ENCODE measurements around the gene ZFHX3. TPM values are rescaled to one million over a fixed set of nuclear protein-coding genes. Genes with fewer than 3 reads are reported as not detected.

Gene ZFHX3
- total and polyA plus RNA-seq, 10 donors = 0.47 to 18.5 (median 11.1) TPM

DNA sequence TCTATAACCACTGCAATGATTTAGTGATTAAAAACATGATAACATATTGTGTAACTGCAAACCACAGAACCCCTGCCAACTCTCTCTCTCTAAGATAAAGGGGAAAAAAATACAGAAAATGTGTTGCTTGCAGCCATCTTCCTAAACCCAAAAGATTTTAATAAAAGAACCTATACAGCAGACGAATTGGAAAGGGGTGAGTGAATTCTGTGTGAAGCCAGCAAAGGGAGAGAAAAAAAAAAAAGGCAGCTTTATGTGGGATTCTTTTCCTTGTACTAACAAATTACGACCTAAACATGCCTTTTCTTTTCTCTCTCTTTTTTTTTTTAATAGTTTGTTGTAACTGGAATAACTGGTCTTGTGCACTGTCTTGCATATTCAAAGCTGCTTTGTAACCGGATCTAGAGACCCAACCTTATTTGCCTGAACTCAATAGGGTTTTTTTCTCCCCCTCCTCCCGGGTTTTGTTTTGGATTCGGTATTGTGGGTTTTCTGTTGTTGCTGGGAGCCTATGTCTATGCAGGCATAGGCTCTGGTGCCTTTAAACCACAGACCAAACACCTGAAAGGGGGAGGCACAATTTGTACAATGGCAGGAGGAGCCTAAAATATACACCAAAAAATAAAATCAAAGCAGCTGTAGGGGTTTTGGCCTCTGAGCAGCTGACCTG is 7.0 kb upstream of the ZFHX3 start:
- H3K4me3 ChIP-seq = no peak overlapping the region
- H3K4me1 ChIP-seq = peaks cover 9 to 67% (median 37%) of the 10 kb centered on the region in 6 donors
- H3K27me3 ChIP-seq (replicated peaks in 1 of 7) = peaks cover 0 to 25% (median 0%) of the 10 kb centered on the region in 7 donors
- H3K27ac ChIP-seq = peak overlapping the region in 5 of 8 donors; percentile 26 to 91 (median 87)
- intact Hi-C loops (cut with DNase I; ENCODE audit: low total_unique reads) = loop anchor here (10.0 kb wide), 1 partner anchor 220 kb away; no protein-coding TSS in a partner anchor
- no peak for TF ChIP-seq POLR2AphosphoS5 (IDR thresholded peaks at IDR 0.05)
- TF ChIP-seq, protein P1, sequence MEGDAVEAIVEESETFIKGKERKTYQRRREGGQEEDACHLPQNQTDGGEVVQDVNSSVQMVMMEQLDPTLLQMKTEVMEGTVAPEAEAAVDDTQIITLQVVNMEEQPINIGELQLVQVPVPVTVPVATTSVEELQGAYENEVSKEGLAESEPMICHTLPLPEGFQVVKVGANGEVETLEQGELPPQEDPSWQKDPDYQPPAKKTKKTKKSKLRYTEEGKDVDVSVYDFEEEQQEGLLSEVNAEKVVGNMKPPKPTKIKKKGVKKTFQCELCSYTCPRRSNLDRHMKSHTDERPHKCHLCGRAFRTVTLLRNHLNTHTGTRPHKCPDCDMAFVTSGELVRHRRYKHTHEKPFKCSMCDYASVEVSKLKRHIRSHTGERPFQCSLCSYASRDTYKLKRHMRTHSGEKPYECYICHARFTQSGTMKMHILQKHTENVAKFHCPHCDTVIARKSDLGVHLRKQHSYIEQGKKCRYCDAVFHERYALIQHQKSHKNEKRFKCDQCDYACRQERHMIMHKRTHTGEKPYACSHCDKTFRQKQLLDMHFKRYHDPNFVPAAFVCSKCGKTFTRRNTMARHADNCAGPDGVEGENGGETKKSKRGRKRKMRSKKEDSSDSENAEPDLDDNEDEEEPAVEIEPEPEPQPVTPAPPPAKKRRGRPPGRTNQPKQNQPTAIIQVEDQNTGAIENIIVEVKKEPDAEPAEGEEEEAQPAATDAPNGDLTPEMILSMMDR (IDR thresholded peaks at IDR 0.05 in 8 of 11, conservative IDR thresholded peaks at IDR 0.05 in 3 of 11) = no peak
- no peak for TF ChIP-seq POLR2A (IDR thresholded peaks at IDR 0.05)
- WGBS, 5 donors = 32 to 42% (median 36%) methylated on average over 5 of the region's 5 CpGs
- no peaks in the 10 kb centered on the region for H3K36me3 ChIP-seq
- no peaks in the 10 kb centered on the region for H3K9me3 ChIP-seq
- no peak for DNase-seq

DNA sequence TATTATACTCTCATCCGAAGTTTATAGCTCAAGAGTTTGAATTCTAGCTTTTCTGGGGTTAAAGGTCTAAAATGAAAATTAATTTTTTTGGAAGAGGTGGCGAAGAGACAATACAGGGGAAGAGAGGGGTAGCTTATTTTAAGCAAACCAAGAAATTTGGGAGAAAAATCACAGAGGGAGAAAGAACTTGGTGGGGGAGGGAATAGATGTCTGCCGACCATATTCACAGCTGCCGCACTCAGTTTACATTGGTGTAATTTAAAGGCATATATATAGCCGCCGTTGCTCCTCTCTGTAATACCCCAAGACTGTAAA is 6.5 kb upstream of the ZFHX3 start:
- Histone ChIP-seq H3K27ac (peak overlapping the region in 5 of 8 donors; percentile 26 to 91 (median 87)), H3K4me1 (peaks cover 6 to 67% (median 32%) of the 10 kb centered on the region in 6 donors), H3K9me3 (no peaks in the 10 kb centered on the region), H3K36me3 (no peaks in the 10 kb centered on the region), H3K27me3 (replicated peaks in 1 of 7) (peaks cover 0 to 20% (median 0%) of the 10 kb centered on the region in 7 donors), H3K4me3 (no peak overlapping the region)
- no peak for DNase-seq
- TF ChIP-seq POLR2AphosphoS5 (IDR thresholded peaks at IDR 0.05) (no peak), POLR2A (IDR thresholded peaks at IDR 0.05) (no peak)
- TF ChIP-seq, protein P1 (IDR thresholded peaks at IDR 0.05 in 8 of 11, conservative IDR thresholded peaks at IDR 0.05 in 3 of 11) = no peak
- intact Hi-C loops (cut with DNase I; ENCODE audit: low total_unique reads) = loop anchor here (10.0 kb wide), 1 partner anchor 220 kb away; no protein-coding TSS in a partner anchor
- 43 to 60% (median 46%) methylated on average over 6 of the region's 6 CpGs for WGBS, 5 donors

DNA sequence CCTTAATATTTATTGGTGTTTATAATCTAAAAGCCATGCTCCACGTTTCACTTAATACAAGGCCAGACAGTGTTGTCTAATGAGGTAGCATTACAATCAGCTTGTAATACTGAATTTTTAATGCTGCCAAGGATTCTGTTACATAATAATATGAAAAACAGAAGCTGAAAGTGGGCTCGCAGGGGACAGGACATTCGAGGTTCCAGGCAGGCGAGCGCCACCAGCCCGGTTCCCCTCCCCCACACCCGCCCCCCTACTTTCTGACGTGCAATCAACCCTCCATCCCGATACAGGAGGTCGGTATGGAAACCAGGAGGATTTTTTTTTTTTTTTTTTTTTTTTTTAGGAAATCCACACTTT is 6.2 kb upstream of the ZFHX3 start:
- H3K4me3 ChIP-seq = no peak overlapping the region
- WGBS, 5 donors = 40 to 54% (median 51%) methylated on average over 10 of the region's 10 CpGs
- TF ChIP-seq POLR2A (IDR thresholded peaks at IDR 0.05) (no peak), POLR2AphosphoS5 (IDR thresholded peaks at IDR 0.05) (no peak)
- TF ChIP-seq, protein P1 (IDR thresholded peaks at IDR 0.05 in 8 of 11, conservative IDR thresholded peaks at IDR 0.05 in 3 of 11) = no peak
- H3K27me3 ChIP-seq (replicated peaks in 1 of 7) = peaks cover 0 to 21% (median 0%) of the 10 kb centered on the region in 7 donors
- no peak for DNase-seq
- H3K36me3 ChIP-seq = no peaks in the 10 kb centered on the region
- intact Hi-C loops (cut with DNase I; ENCODE audit: low total_unique reads) = loop anchor here (10.0 kb wide), 1 partner anchor 219 kb away; no protein-coding TSS in a partner anchor
- H3K4me1 ChIP-seq = peaks cover 9 to 67% (median 35%) of the 10 kb centered on the region in 6 donors
- H3K27ac ChIP-seq = peak overlapping the region in 7 of 8 donors; percentile 44 to 91 (median 72)
- H3K9me3 ChIP-seq = no peaks in the 10 kb centered on the region

DNA sequence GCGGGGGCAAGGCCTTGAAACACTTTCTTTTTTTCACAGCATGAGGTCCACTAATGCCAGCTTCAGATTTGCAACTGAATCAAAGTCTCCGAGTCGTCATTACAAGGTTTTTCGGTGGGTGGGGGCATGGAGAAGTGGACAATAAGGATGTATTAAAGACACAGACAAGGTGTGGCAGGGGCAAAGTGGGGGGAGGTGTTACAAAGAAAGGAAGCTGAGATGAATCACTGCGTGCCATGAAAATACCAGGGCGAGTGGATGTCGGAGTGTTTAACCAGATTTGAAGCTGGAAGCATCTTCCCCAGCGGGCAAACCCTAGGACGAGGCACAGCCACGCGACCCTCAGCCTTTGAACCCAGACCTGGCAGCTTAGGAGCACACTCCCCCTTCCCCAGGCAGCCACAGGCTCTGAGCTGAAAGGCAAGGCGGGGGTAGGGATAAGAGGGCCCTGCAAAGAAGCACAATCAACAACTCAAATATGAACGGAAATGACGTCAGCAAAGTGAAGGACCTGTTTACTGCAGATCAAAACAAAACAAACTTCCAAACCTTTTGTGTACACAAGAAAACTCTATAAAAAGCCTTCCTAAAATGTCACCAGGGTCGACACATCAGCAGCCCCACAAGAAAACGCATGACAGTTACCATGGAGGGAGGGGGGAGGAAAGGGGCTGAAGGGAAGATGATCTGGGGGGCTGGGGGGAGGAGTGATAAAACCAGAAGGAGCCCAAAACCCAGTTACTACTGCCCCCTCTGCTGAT is 5.6 kb upstream of the ZFHX3 start:
- TF ChIP-seq, protein P1 (IDR thresholded peaks at IDR 0.05 in 8 of 11, conservative IDR thresholded peaks at IDR 0.05 in 3 of 11) = no peak
- peak in 2 of 3 donors; percentile 33 for TF ChIP-seq POLR2AphosphoS5 (IDR thresholded peaks at IDR 0.05)
- TF ChIP-seq POLR2A (IDR thresholded peaks at IDR 0.05) = no peak
- Histone ChIP-seq H3K9me3 (no peaks in the 10 kb centered on the region), H3K4me1 (peaks cover 14 to 69% (median 41%) of the 10 kb centered on the region in 6 donors), H3K4me3 (no peak overlapping the region), H3K36me3 (no peaks in the 10 kb centered on the region), H3K27ac (peak overlapping the region in 7 of 8 donors; percentile 44 to 91 (median 72)), H3K27me3 (replicated peaks in 1 of 7) (peaks cover 0 to 21% (median 0%) of the 10 kb centered on the region in 7 donors)
- intact Hi-C loops (cut with DNase I; ENCODE audit: low total_unique reads) = loop anchor here (10.0 kb wide), 1 partner anchor 219 kb away; no protein-coding TSS in a partner anchor
- 54 to 66% (median 62%) methylated on average over 16 of the region's 16 CpGs for WGBS, 5 donors
- no peak for DNase-seq
